ENCODE data around the gene OVOL3.
"Not testable (repeated sequence)": the region's sequence is repeated elsewhere in the genome, so short reads cannot be mapped to it uniquely, and the experiment has no call there.

Gene OVOL3

DNA sequence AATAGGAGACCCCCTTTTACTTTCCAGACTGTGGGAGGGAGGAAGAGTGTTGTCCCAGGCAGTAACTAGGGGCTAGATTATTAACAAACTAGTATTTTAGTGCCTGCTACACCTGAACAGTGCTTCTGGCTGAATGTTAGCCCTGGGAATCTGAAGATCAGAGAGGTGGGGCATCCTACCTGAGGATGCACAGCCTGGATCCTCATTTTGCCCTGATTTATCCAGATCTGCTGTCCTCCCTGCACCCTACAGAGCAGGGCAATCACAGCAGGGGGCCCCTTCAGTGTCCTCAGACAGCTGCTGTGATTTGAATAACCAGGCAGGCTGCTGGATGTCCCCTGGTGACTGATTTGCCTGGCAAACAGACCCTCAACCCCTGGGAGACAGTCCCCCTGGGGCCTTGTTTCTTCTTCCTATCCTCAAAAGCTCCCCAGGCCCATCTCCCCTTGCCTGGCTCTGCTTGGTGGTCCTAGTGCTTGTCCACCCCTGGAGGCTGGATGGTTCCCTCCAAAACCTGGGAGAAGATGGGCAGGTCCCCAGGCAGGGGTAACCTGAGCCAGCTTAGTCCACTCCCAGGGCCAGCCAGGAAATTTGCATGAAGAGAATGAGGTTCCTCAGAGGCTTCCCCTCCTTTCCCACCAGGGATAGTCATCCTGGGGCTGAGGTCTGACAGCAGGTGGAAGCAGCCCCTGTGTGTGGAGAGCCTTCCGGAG, at the start of gene OVOL3:
OVOL3 (plus strand) TSS at position 657 of the 713 bp plus-strand sequence. CDS start 60 bp downstream, outside the sequence.
- H3K4me1 ChIP-seq (ENCODE audit: control insufficient read depth in 2 of 2, insufficient read depth in 2 of 2, low read length in 2 of 2), result peaks cover 9 to 12% of the 10 kb centered on the region in 2 donors
- no peaks in the 10 kb centered on the region for H3K27me3 ChIP-seq (ENCODE audit: control insufficient read depth in 2 of 2, insufficient read depth in 2 of 2, low read length in 2 of 2)
- no peaks in the 10 kb centered on the region for H3K9me3 ChIP-seq (ENCODE audit: control insufficient read depth in 2 of 2, low read length in 2 of 2)
- peaks cover 2 to 17% of the 10 kb centered on the region in 2 donors for H3K36me3 ChIP-seq (ENCODE audit: control insufficient read depth in 2 of 2, insufficient read depth in 2 of 2, low read length in 2 of 2)
- H3K4me3 ChIP-seq (ENCODE audit: low read length in 2 of 2), result no peak within 1 kb of the TSS
- no peak within 1 kb of the TSS for H3K9ac ChIP-seq (ENCODE audit: low read depth in 1 of 2, low read length in 2 of 2)
- no peak within 1 kb of the TSS for H3K27ac ChIP-seq (ENCODE audit: low read depth in 2 of 2, low read length in 2 of 2)

DNA sequence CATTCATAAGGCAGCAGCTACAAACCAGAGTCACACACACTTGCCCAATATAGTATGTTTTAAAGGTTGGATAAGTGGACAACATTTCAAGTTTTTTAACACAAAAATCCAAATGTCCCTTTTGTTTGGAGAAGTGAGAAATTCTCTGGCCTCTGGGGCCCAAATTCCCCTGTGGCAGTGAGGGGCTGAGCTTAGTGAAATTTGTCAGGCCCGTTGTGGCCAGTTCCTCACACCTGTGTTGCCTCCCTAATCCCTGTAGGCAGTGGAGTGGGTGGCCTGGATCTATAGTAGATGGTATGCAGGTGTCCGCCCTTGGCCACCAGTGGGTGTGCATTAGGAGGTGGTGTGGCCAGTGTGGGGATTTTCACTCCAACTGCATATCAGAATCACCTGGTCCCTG, 49.6 kb upstream of the OVOL3 start:
- Histone ChIP-seq H3K4me1 (ENCODE audit: control insufficient read depth in 2 of 2, insufficient read depth in 2 of 2, low read length in 2 of 2) (no peaks in the 10 kb centered on the region), H3K9me3 (ENCODE audit: control insufficient read depth in 2 of 2, low read length in 2 of 2) (no peaks in the 10 kb centered on the region), H3K27ac (ENCODE audit: low read depth in 2 of 2, low read length in 2 of 2) (no peak overlapping the region), H3K9ac (ENCODE audit: low read depth in 1 of 2, low read length in 2 of 2) (no peak overlapping the region), H3K4me3 (ENCODE audit: low read length in 2 of 2) (no peak overlapping the region), H3K27me3 (ENCODE audit: control insufficient read depth in 2 of 2, insufficient read depth in 2 of 2, low read length in 2 of 2) (no peaks in the 10 kb centered on the region), H3K36me3 (ENCODE audit: control insufficient read depth in 2 of 2, insufficient read depth in 2 of 2, low read length in 2 of 2) (no peaks in the 10 kb centered on the region)

DNA sequence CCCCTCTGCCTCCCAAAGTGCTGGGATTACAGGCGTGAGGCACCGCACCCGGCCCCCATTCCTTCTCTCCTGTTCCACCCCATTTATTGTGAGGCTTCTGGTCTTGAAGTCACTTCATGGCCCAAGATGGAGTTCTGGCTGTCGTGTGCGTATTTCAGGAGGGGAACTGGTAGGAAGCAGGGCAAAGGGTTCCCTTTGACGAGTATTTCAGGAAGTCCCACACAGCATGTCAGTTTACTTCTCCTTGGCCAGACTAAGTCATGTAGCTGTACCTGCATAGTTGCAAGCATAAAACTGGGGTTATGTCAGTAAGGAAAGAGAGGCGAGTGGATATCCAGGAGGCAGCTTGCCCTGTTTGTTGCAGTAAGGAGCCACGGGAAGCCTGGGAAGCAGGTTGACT, 46.1 kb upstream of the OVOL3 start:
- no peak overlapping the region for H3K4me3 ChIP-seq (ENCODE audit: low read length in 2 of 2)
- H3K9me3 ChIP-seq (ENCODE audit: control insufficient read depth in 2 of 2, low read length in 2 of 2), result no peaks in the 10 kb centered on the region
- no peaks in the 10 kb centered on the region for H3K4me1 ChIP-seq (ENCODE audit: control insufficient read depth in 2 of 2, insufficient read depth in 2 of 2, low read length in 2 of 2)
- H3K27me3 ChIP-seq (ENCODE audit: control insufficient read depth in 2 of 2, insufficient read depth in 2 of 2, low read length in 2 of 2), result no peaks in the 10 kb centered on the region
- H3K27ac ChIP-seq (ENCODE audit: low read depth in 2 of 2, low read length in 2 of 2), result no peak overlapping the region
- no peak overlapping the region for H3K9ac ChIP-seq (ENCODE audit: low read depth in 1 of 2, low read length in 2 of 2)
- no peaks in the 10 kb centered on the region for H3K36me3 ChIP-seq (ENCODE audit: control insufficient read depth in 2 of 2, insufficient read depth in 2 of 2, low read length in 2 of 2)

DNA sequence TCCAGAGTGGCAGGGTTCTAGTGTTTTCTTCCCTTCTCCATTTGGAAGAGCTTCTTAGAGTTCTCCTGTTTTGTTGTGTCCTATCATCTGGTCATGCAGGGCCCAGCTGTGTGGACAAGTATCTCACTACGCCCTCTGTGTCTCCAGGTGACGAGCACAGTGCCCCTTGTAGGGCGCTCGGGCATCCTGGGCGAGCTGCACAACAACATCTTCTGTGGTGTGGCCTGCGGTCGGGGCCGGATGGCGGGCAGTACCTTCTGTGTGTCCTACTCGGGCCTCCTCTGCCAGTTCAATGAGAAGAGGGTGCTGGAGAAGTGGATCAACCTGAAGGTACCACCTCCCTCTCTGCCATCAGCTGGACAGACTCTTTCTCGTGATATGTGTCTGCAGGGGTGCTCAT, 43.3 kb upstream of the OVOL3 start:
- Histone ChIP-seq H3K27me3 (ENCODE audit: control insufficient read depth in 2 of 2, insufficient read depth in 2 of 2, low read length in 2 of 2) (no peaks in the 10 kb centered on the region), H3K4me1 (ENCODE audit: control insufficient read depth in 2 of 2, insufficient read depth in 2 of 2, low read length in 2 of 2) (peaks cover 0 to 2% of the 10 kb centered on the region in 2 donors), H3K36me3 (ENCODE audit: control insufficient read depth in 2 of 2, insufficient read depth in 2 of 2, low read length in 2 of 2) (no peaks in the 10 kb centered on the region), H3K4me3 (ENCODE audit: low read length in 2 of 2) (no peak overlapping the region), H3K27ac (ENCODE audit: low read depth in 2 of 2, low read length in 2 of 2) (no peak overlapping the region), H3K9ac (ENCODE audit: low read depth in 1 of 2, low read length in 2 of 2) (no peak overlapping the region), H3K9me3 (ENCODE audit: control insufficient read depth in 2 of 2, low read length in 2 of 2) (no peaks in the 10 kb centered on the region)

DNA sequence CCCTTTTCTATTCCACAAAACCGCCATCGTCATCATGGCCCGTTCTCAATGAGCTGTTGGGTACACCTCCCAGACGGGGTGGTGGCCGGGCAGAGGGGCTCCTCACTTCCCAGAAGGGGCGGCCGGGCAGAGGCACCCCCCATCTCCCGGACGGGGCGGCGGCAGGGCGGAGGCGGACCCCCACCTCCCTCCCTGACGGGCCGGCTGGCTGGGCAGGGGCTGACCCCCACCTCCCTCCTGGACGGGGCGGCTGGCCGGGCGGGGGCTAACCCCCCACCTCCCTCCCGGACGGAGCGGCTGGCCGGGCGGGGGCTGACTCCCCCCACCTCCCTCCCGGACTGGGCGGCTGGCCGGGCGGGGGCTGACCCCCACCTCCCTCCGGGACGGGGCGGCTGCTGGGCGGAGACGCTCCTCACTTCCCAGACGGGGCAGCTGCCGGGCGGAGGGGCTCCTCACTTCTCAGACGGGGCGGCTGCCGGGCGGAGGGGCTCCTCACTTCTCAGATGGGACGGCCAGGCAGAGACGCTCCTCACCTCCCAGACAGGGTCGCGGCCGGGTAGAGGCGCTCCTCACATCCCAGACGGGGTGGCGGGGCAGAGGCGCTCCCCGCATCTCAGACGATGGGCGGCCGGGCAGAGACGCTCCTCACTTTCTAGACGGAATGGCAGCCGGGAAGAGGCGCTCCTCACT, 42.0 kb upstream of the OVOL3 start:
- H3K9ac ChIP-seq (ENCODE audit: low read depth in 1 of 2, low read length in 2 of 2); H3K36me3 ChIP-seq (ENCODE audit: control insufficient read depth in 2 of 2, insufficient read depth in 2 of 2, low read length in 2 of 2); H3K4me1 ChIP-seq (ENCODE audit: control insufficient read depth in 2 of 2, insufficient read depth in 2 of 2, low read length in 2 of 2); H3K4me3 ChIP-seq (ENCODE audit: low read length in 2 of 2); H3K27me3 ChIP-seq (ENCODE audit: control insufficient read depth in 2 of 2, insufficient read depth in 2 of 2, low read length in 2 of 2); H3K9me3 ChIP-seq (ENCODE audit: control insufficient read depth in 2 of 2, low read length in 2 of 2); H3K27ac ChIP-seq (ENCODE audit: low read depth in 2 of 2, low read length in 2 of 2): not testable (repeated sequence)

DNA sequence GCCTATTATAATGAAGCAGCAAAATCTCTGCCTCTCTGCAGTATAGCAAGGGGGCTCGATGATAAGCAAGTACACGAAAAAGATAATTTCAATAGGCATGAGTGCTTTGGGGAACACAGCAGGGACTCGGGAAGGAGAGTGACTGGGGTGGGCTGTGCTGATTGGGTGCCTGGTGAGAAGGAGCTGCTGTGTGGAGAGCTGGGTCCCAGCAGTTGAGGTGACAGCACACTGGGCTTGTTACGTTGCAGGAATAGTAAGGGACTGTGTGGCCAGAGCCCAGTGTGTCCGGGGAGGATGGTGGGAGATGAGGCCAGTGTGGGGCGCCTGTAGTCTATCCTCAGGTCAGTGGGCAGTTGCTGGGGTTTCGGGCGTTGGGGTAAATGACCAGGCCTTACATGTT, 38.9 kb upstream of the OVOL3 start:
- H3K9ac ChIP-seq (ENCODE audit: low read depth in 1 of 2, low read length in 2 of 2), result no peak overlapping the region
- H3K4me3 ChIP-seq (ENCODE audit: low read length in 2 of 2), result no peak overlapping the region
- no peaks in the 10 kb centered on the region for H3K9me3 ChIP-seq (ENCODE audit: control insufficient read depth in 2 of 2, low read length in 2 of 2)
- no peak overlapping the region for H3K27ac ChIP-seq (ENCODE audit: low read depth in 2 of 2, low read length in 2 of 2)
- H3K27me3 ChIP-seq (ENCODE audit: control insufficient read depth in 2 of 2, insufficient read depth in 2 of 2, low read length in 2 of 2), result no peaks in the 10 kb centered on the region
- peaks cover 0 to 2% of the 10 kb centered on the region in 2 donors for H3K4me1 ChIP-seq (ENCODE audit: control insufficient read depth in 2 of 2, insufficient read depth in 2 of 2, low read length in 2 of 2)
- H3K36me3 ChIP-seq (ENCODE audit: control insufficient read depth in 2 of 2, insufficient read depth in 2 of 2, low read length in 2 of 2), result peaks cover 0 to 2% of the 10 kb centered on the region in 2 donors

DNA sequence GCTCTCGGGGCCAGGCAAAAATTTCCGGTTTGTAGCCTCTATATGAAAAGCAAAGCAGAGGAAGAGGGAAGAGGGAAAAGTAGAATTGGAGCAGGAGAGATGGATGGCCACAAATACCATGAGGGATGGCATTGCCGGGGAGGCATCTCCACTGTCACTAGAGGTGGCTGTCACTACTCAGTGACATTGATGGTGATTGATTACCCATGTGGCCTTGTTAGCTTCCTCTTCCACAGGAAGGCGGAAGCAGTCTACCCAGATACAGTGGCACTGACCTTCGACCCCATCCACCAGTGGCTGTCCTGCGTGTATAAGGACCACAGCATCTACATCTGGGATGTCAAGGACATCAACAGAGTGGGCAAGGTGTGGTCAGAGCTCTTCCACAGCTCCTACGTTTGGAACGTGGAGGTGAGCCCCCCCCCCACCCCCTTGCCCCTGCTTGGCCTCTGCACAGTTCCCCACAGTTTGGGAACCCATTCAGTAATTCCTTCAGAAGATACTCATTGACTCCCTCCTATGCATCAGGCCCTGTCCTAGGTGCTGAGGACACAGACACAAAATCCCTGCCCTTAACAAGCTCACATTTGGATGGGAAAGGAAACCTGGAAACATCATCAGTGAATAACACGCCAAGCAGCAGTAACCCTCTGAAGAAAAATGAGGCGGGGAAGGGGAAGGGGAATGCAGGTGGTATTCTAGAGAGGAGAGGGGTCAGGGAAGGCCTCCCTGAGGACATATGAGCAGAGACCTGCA, 37.6 kb upstream of the OVOL3 start:
- Histone ChIP-seq H3K27me3 (ENCODE audit: control insufficient read depth in 2 of 2, insufficient read depth in 2 of 2, low read length in 2 of 2) (no peaks in the 10 kb centered on the region), H3K4me1 (ENCODE audit: control insufficient read depth in 2 of 2, insufficient read depth in 2 of 2, low read length in 2 of 2) (peaks cover 0 to 2% of the 10 kb centered on the region in 2 donors), H3K36me3 (ENCODE audit: control insufficient read depth in 2 of 2, insufficient read depth in 2 of 2, low read length in 2 of 2) (peaks cover 0 to 2% of the 10 kb centered on the region in 2 donors), H3K4me3 (ENCODE audit: low read length in 2 of 2) (no peak overlapping the region), H3K27ac (ENCODE audit: low read depth in 2 of 2, low read length in 2 of 2) (no peak overlapping the region), H3K9me3 (ENCODE audit: control insufficient read depth in 2 of 2, low read length in 2 of 2) (no peaks in the 10 kb centered on the region), H3K9ac (ENCODE audit: low read depth in 1 of 2, low read length in 2 of 2) (no peak overlapping the region)

DNA sequence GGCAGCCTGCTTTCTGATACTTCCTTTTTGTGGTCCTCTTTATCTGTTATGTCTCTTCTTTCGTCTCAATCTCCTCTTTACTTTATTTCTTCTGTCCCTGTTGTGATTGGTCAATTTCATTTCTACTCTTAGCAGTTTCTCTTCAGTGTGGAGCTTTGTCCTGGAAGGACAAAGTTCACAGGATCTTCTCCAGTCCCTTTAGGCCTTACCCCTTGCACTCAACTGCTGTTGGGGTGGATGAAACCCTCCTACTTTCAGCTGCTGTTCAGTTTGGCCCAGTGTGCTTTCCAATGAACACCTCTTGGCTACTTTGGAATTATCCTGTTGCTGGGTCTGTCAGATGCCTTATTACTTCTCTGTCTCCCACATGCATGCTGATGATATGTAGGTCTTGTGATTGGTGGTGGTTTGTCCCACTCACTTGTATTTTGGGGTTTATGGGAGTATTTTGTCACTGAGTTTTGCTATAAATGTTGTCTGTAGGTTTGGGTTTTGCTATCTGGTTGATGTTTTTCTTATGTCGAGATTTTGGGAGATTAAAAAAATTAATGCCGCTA, 31.5 kb upstream of the OVOL3 start:
- Histone ChIP-seq H3K27ac (ENCODE audit: low read depth in 2 of 2, low read length in 2 of 2) (no peak overlapping the region), H3K4me3 (ENCODE audit: low read length in 2 of 2) (no peak overlapping the region), H3K4me1 (ENCODE audit: control insufficient read depth in 2 of 2, insufficient read depth in 2 of 2, low read length in 2 of 2) (no peaks in the 10 kb centered on the region), H3K9ac (ENCODE audit: low read depth in 1 of 2, low read length in 2 of 2) (no peak overlapping the region), H3K9me3 (ENCODE audit: control insufficient read depth in 2 of 2, low read length in 2 of 2) (no peaks in the 10 kb centered on the region), H3K27me3 (ENCODE audit: control insufficient read depth in 2 of 2, insufficient read depth in 2 of 2, low read length in 2 of 2) (no peaks in the 10 kb centered on the region), H3K36me3 (ENCODE audit: control insufficient read depth in 2 of 2, insufficient read depth in 2 of 2, low read length in 2 of 2) (peaks cover 0 to 2% of the 10 kb centered on the region in 2 donors)

DNA sequence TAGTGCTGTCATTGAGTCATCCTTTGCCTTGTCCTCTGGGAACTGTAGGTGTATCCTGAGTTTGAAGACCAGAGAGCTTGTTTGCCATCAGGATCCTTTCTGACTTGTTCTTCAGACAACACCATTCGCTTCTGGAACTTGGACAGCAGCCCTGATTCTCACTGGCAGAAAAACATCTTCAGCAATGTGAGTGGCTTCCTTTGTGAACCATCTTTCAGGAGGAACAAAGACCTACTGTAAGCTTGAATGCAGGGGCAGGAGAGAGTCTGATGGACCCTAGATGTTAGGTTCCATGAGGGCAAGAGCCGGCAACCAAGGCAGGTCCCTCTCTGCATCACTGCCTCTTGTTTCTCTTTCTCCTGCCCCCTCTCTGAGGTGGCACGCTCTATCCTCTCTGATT, 29.6 kb upstream of the OVOL3 start:
- Histone ChIP-seq H3K27me3 (ENCODE audit: control insufficient read depth in 2 of 2, insufficient read depth in 2 of 2, low read length in 2 of 2) (no peaks in the 10 kb centered on the region), H3K4me3 (ENCODE audit: low read length in 2 of 2) (no peak overlapping the region), H3K27ac (ENCODE audit: low read depth in 2 of 2, low read length in 2 of 2) (no peak overlapping the region), H3K4me1 (ENCODE audit: control insufficient read depth in 2 of 2, insufficient read depth in 2 of 2, low read length in 2 of 2) (no peaks in the 10 kb centered on the region), H3K36me3 (ENCODE audit: control insufficient read depth in 2 of 2, insufficient read depth in 2 of 2, low read length in 2 of 2) (peaks cover 0 to 2% of the 10 kb centered on the region in 2 donors), H3K9me3 (ENCODE audit: control insufficient read depth in 2 of 2, low read length in 2 of 2) (no peaks in the 10 kb centered on the region), H3K9ac (ENCODE audit: low read depth in 1 of 2, low read length in 2 of 2) (no peak overlapping the region)

DNA sequence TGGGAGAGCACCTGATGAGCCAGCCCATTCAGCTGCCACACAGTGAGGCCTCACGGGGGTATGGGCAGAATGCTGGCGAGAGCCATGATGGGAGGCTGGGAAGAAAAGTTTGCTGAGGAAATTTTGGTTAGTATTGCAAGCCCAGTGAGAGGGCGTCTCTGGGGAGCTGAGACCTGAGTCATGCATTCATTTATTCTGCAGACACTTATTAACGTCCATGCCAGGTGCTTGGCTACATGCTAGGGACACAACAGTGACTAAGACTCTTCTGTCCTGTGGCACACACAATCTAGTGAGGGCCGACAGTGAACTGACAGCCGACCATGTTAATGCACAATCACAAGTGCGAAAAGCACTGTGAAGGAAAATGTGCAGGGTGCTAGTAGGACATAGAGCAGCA, 29.0 kb upstream of the OVOL3 start:
- H3K36me3 ChIP-seq (ENCODE audit: control insufficient read depth in 2 of 2, insufficient read depth in 2 of 2, low read length in 2 of 2), result peaks cover 0 to 2% of the 10 kb centered on the region in 2 donors
- no peak overlapping the region for H3K27ac ChIP-seq (ENCODE audit: low read depth in 2 of 2, low read length in 2 of 2)
- H3K27me3 ChIP-seq (ENCODE audit: control insufficient read depth in 2 of 2, insufficient read depth in 2 of 2, low read length in 2 of 2), result no peaks in the 10 kb centered on the region
- no peaks in the 10 kb centered on the region for H3K9me3 ChIP-seq (ENCODE audit: control insufficient read depth in 2 of 2, low read length in 2 of 2)
- no peak overlapping the region for H3K4me3 ChIP-seq (ENCODE audit: low read length in 2 of 2)
- no peaks in the 10 kb centered on the region for H3K4me1 ChIP-seq (ENCODE audit: control insufficient read depth in 2 of 2, insufficient read depth in 2 of 2, low read length in 2 of 2)
- no peak overlapping the region for H3K9ac ChIP-seq (ENCODE audit: low read depth in 1 of 2, low read length in 2 of 2)
